Fibroblast of lung (primary cell): ENCODE data around the gene CC2D1B.

ENCODE experiments used
- CTCF ChIP-seq, 2 donors: IDR thresholded peaks in 1 of 2; conservative IDR thresholded peaks in 1 of 2; 1 replicate in 1 of 2; 2 replicates in 1 of 2; pipeline ENCODE4 v1.5.1; 2011 to 2012; ENCODE audit warnings: low read length in 2 of 2, control low read depth in 1 of 2, inconsistent platforms in 1 of 2, low read depth in 1 of 2, mild to moderate bottlenecking in 1 of 2
- EZH2 ChIP-seq: IDR thresholded peaks from 2 replicates; pipeline ENCODE4 v1.5.1; 2012; ENCODE audit warnings: low read length, control low read depth, mild to moderate bottlenecking; ENCODE audit errors: missing control alignments

- TF ChIP-seq CTCF (conservative IDR thresholded peaks at IDR 0.05 in 1 of 2, IDR thresholded peaks at IDR 0.05 in 1 of 2; ENCODE audit: low read depth in 1 of 2, low read length in 2 of 2) (no peak), EZH2 (no peak)
Observed at GRCh38 chr1:52364235-52364839, 1.7 kb downstream of the CC2D1B start.
